CD4-positive, alpha-beta T cell (primary cell): Measurements from ENCODE around the gene ABHD5. TPM values are rescaled to one million over a fixed set of nuclear protein-coding genes. Genes with fewer than 3 reads are reported as not detected.

ENCODE experiments used
- ATAC-seq: fragments of 200-7000 bp; cut with Tn5 transposase; one replicate; pipeline ENCODE4 v1.10.0; 2022; ENCODE audit warnings: mild to moderate bottlenecking; ENCODE audit not compliant: poor library complexity
- CTCF ChIA-PET: fragments of 350-600 bp; sonication (Branson Sonifier 250); formaldehyde crosslinking; loops from one replicate; lab custom pipeline; 2021; ENCODE audit warnings: antibody characterized with exemption, inconsistent platforms; lab: Charles Lee
- POLR2A ChIA-PET: fragments of 350-600 bp; sonication (Branson Sonifier 250); formaldehyde crosslinking; loops from one replicate; lab custom pipeline; 2021; ENCODE audit warnings: antibody characterized with exemption, inconsistent platforms; lab: Charles Lee
- DNase-seq, 14 experiments: peaks; one replicate each; pipeline ENCODE4 v3.0.0-alpha.2; 2013 to 2020; ENCODE audit warnings: mixed read lengths in 2 of 14
- H3K27ac ChIP-seq, 2 donors: one replicate each; pipeline versions ENCODE4 v1.5.1 to v1.7.0; 2013; ENCODE audit warnings: low read length in 2 of 2, low read depth in 1 of 2, mild to moderate bottlenecking in 1 of 2
- H3K27me3 ChIP-seq, 2 experiments: 1 replicate in 1 of 2; 2 replicates in 1 of 2; pipeline versions ENCODE4 v1.6.1 to v1.7.0; 2013; ENCODE audit warnings: low read length in 2 of 2, control low read depth in 1 of 2, mild to moderate bottlenecking in 1 of 2, moderate library complexity in 1 of 2; ENCODE audit not compliant: insufficient read depth in 2 of 2, control insufficient read depth in 1 of 2
- H3K36me3 ChIP-seq: one replicate; pipeline ENCODE4 v1.6.1; 2013; ENCODE audit warnings: low read length, control low read depth; ENCODE audit not compliant: insufficient read depth
- H3K4me1 ChIP-seq: one replicate; pipeline ENCODE4 v1.6.1; 2013; ENCODE audit warnings: low read length, control low read depth; ENCODE audit not compliant: insufficient read depth
- H3K4me3 ChIP-seq: one replicate; pipeline ENCODE4 v1.5.1; 2013; ENCODE audit warnings: mild to moderate bottlenecking, low read length, moderate library complexity
- H3K9me3 ChIP-seq, 2 experiments: 1 replicate in 1 of 2; 2 replicates in 1 of 2; pipeline versions ENCODE4 v1.6.1 to v1.7.0; 2013; ENCODE audit warnings: low read length in 2 of 2, mild to moderate bottlenecking in 2 of 2, control low read depth in 1 of 2, moderate library complexity in 1 of 2; ENCODE audit not compliant: control insufficient read depth in 1 of 2, insufficient read depth in 1 of 2
- H3K27ac Mint-ChIP-seq: one replicate; pipeline ENCODE4 v1.8.0; 2020; ENCODE audit warnings: mixed read lengths
- H3K27me3 Mint-ChIP-seq: one replicate; pipeline ENCODE4 v1.8.0; 2021; ENCODE audit warnings: mixed read lengths
- H3K36me3 Mint-ChIP-seq: one replicate; pipeline ENCODE4 v1.8.0; 2021; ENCODE audit warnings: low read depth, mixed read lengths
- H3K4me1 Mint-ChIP-seq: one replicate; pipeline ENCODE4 v1.8.0; 2021; ENCODE audit warnings: low read depth, mixed read lengths
- H3K4me3 Mint-ChIP-seq: one replicate; pipeline ENCODE4 v1.8.0; 2020; ENCODE audit warnings: mild to moderate bottlenecking, mixed read lengths
- H3K9me3 Mint-ChIP-seq: one replicate; pipeline ENCODE4 v1.8.0; 2020; ENCODE audit warnings: mixed read lengths
- intact Hi-C, 2 experiments: fragments of 100-400 bp; cut with DNase I in 1 of 2; cut with micrococcal nuclease in 1 of 2; formaldehyde crosslinking; loops; one replicate each; pipeline versions ENCODE4 v1.15.1 to v1.9.0; 2023 to 2025; cut with DNase I, micrococcal nuclease
- total RNA-seq, 174 experiments: library from RNA in 2 of 174; stranded (reverse) in 2 of 174; gene quantifications; one replicate each; pipeline ENCODE4 v1.2.3 and lab custom pipeline; 2021 to 2026
- TF ChIP-seq, protein P1 (sequence below): fragments of 200-600 bp; IDR thresholded peaks from one replicate; pipeline ENCODE4 v1.8.0; 2022; ENCODE audit warnings: antibody characterized with exemption, mild to moderate bottlenecking

ABHD5 gene
- total RNA-seq, 2 experiments from 2014 or later, result 6.4 to 9.3 TPM

DNA sequence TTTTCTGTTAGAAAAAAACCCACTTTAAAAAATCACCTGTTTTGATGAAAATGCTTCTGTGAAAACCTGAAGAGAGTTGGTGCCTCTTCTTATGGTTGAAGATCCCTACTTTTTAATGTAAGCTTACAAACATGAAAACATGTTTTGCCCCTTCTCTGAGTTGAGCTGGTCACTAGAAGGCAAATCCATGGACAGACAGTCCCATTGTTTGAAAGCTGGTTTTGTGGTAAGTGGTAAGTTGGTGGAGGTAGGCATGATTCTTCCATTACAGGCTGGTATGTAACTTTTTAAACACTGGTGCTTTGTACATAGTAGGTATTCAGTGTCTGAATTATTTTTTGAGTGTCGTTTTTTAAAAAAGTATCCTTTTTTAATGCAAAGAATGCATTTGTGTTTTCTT lies 6.1 kb downstream of the ABHD5 start:
- no peaks in the 10 kb centered on the region for H3K27me3 Mint-ChIP-seq
- no peaks in the 10 kb centered on the region for H3K27me3 ChIP-seq
- no peaks in the 10 kb centered on the region for H3K9me3 ChIP-seq
- ChIA-PET POLR2A (no interaction called here), CTCF (no interaction called here)
- H3K4me3 ChIP-seq, result no peak overlapping the region
- ATAC-seq (no peak), DNase-seq (no peak)
- no peak overlapping the region for H3K27ac Mint-ChIP-seq
- H3K4me1 ChIP-seq, result peaks cover 5% of the 10 kb centered on the region
- no peak overlapping the region for H3K27ac ChIP-seq
- H3K9me3 Mint-ChIP-seq, result no peaks in the 10 kb centered on the region
- no peak overlapping the region for H3K4me3 Mint-ChIP-seq
- no peaks in the 10 kb centered on the region for H3K36me3 Mint-ChIP-seq
- intact Hi-C loops, result loop anchor here in 1 of 2 experiments (10.0 kb wide), 1 partner anchor 638 kb away; the partner anchor contains the start of gene TCAIM
- no peaks in the 10 kb centered on the region for H3K36me3 ChIP-seq
- H3K4me1 Mint-ChIP-seq, result peaks cover 15% of the 10 kb centered on the region
- TF ChIP-seq, protein P1, sequence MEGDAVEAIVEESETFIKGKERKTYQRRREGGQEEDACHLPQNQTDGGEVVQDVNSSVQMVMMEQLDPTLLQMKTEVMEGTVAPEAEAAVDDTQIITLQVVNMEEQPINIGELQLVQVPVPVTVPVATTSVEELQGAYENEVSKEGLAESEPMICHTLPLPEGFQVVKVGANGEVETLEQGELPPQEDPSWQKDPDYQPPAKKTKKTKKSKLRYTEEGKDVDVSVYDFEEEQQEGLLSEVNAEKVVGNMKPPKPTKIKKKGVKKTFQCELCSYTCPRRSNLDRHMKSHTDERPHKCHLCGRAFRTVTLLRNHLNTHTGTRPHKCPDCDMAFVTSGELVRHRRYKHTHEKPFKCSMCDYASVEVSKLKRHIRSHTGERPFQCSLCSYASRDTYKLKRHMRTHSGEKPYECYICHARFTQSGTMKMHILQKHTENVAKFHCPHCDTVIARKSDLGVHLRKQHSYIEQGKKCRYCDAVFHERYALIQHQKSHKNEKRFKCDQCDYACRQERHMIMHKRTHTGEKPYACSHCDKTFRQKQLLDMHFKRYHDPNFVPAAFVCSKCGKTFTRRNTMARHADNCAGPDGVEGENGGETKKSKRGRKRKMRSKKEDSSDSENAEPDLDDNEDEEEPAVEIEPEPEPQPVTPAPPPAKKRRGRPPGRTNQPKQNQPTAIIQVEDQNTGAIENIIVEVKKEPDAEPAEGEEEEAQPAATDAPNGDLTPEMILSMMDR, result no peak

DNA sequence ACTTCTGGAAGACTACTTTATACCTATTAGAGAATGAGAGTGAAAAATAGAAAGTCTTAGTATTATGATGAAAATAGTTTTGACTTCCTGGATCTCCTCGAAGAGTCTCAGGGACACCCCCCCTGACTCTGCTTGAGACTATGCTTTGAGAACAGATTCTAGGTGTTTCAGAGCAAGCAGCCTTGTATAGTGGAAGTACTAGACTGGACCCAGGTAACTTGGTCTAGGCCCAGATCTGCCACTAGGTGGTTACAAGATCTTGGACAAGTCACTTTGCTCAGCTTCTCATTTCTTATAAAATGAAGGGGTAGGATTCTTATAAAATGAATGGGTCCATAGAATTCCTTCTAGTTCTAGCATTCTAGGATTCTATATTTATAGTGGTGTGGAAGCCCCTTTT lies 9.1 kb downstream of the ABHD5 start:
- CTCF ChIA-PET, result interaction anchor here (1.1 kb wide), 1 partner anchor 18 kb away, joined by 3 read pairs; no protein-coding TSS in a partner anchor
- peaks cover 4% of the 10 kb centered on the region for H3K36me3 Mint-ChIP-seq
- Histone ChIP-seq H3K27ac (no peak overlapping the region), H3K27me3 (no peaks in the 10 kb centered on the region), H3K4me3 (no peak overlapping the region), H3K36me3 (peaks cover 7% of the 10 kb centered on the region), H3K9me3 (no peaks in the 10 kb centered on the region), H3K4me1 (no peaks in the 10 kb centered on the region)
- H3K27ac Mint-ChIP-seq, result no peak overlapping the region
- TF ChIP-seq, protein P1, result no peak
- H3K9me3 Mint-ChIP-seq, result no peaks in the 10 kb centered on the region
- intact Hi-C loops, result loop anchor here in 1 of 2 experiments (10.0 kb wide), 1 partner anchor 635 kb away; the partner anchor contains the start of gene TCAIM
- ATAC-seq (no peak), DNase-seq (peak in 2 of 14 experiments; percentile 28 to 37)
- H3K4me1 Mint-ChIP-seq, result no peaks in the 10 kb centered on the region
- no peak overlapping the region for H3K4me3 Mint-ChIP-seq
- POLR2A ChIA-PET, result no interaction called here
- H3K27me3 Mint-ChIP-seq, result no peaks in the 10 kb centered on the region

DNA sequence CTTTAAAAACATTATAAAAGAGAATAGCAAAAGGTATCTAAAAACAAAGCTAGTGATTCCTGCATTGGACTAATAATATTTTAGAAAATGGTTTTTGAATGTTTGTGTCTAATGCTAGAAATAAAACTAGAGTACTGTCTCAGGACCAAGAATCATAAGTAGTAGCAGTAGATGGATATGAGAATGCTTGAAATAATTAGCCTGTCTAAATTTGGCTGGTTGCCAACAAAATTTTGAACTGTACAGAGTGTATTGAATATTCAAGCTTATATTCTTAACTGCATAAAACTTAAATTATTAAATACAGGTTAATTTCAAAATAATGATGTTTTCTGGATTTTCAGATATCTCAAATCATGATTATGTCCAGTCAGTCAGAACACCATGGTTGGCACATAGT lies 14.0 kb downstream of the ABHD5 start:
- ChIA-PET POLR2A (no interaction called here), CTCF (no interaction called here)
- Histone ChIP-seq H3K9me3 (no peaks in the 10 kb centered on the region), H3K4me1 (no peaks in the 10 kb centered on the region), H3K36me3 (peaks cover 7% of the 10 kb centered on the region), H3K27ac (no peak overlapping the region), H3K27me3 (no peaks in the 10 kb centered on the region), H3K4me3 (no peak overlapping the region)
- ATAC-seq, result no peak
- Mint-ChIP-seq H3K27ac (no peak overlapping the region), H3K36me3 (peaks cover 10% of the 10 kb centered on the region), H3K27me3 (no peaks in the 10 kb centered on the region), H3K9me3 (no peaks in the 10 kb centered on the region), H3K4me1 (no peaks in the 10 kb centered on the region), H3K4me3 (no peak overlapping the region)
- TF ChIP-seq, protein P1, result no peak
- intact Hi-C loops, result no loop called here
- no peak for DNase-seq
